Fibroblast of upper back skin (primary cell): ENCODE measurements around the gene KIN.
"Not testable (repeated sequence)": the region's sequence is repeated elsewhere in the genome, so short reads cannot be mapped to it uniquely, and the experiment has no call there.

Experiments used
- DNase-seq: peaks from one replicate; pipeline ENCODE4 v3.0.0-alpha.2; 2013

KIN gene

GRCh38 chr10:7718685-7719084 is 69.1 kb downstream of the KIN start:
- no peak for DNase-seq

GRCh38 chr10:7717767-7718166 is 70.0 kb downstream of the KIN start:
- DNase-seq, result no peak

GRCh38 chr10:7715515-7715914 is 72.3 kb downstream of the KIN start:
- DNase-seq, result no peak

- DNase-seq, result not testable (repeated sequence)
Measured at GRCh38 chr10:7711075-7711474, 76.7 kb downstream of the KIN start.

GRCh38 chr10:7710446-7710845 is 77.3 kb downstream of the KIN start:
- DNase-seq, result no peak

GRCh38 chr10:7708832-7709231 is 79.0 kb downstream of the KIN start:
- DNase-seq, result no peak

- DNase-seq, result no peak
Measured at GRCh38 chr10:7707858-7708622, 79.8 kb downstream of the KIN start.

DNA sequence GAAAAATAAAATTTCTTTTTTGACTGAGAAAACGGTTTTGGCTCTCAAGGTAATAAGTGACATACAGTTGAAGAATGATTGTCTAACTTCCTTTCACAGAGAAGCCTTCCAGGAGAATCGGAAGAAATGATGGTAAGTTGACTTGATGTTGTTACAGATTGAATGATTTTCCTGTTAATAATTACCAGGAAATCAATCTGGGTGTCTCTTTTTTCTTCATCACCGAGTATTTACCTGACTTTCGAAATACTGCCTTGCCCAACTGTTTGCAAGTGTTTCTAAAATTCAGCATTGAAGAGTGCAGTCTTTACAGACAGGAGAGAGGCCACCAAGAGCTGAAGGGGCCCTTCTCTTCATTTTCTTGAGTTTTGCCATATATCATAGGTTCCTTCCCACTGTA is 80.7 kb downstream of the KIN start:
- no peak for DNase-seq

DNA sequence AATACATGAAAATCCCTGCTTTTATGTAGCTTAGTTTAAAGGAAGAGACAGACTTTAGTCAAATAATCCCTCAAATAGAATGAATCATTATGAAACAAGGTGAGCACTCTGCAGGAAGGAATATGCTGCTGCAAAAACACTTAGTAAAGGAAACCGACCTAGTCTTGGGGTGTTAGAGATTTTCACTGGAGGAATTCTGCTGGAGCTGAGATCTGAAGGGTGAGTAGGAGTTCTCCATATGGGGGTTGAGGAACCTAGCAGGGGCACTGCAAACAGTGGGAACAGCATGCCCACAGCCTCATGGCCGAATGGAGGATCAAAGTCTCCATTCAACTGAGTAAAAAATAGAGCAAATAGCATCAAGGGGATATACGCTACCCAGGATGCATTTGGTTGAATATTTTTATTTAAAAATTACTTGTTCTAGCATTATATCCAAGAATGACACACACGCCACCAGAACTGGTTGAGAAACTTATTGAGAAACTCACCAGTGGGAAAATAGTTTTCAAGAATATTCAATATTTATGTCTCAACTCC is 81.2 kb downstream of the KIN start:
- DNase-seq, result no peak

- DNase-seq, result no peak
Measured at GRCh38 chr10:7705341-7705740, 82.5 kb downstream of the KIN start.

- no peak for DNase-seq
Measured at GRCh38 chr10:7704071-7705016, 83.4 kb downstream of the KIN start.

DNA sequence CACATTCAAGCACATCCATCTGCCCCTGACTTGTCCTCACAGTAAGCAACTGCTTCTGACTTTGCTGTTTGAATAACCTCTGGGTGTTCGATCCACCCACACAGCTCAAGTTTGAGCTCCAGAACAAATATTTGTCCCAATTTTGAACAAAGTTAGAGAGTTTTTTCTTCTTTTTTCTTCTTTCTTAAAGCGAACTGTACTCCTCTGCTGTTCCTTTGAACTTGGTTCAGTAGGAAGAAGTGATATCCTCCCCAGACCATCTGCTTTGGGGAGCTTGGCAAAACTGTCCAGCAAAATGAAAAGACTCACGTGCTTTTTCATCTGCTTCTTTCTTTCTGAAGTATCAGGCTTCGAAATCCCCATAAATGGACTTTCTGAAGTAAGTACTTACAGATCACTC is 84.7 kb downstream of the KIN start, which contains the start of gene ITIH2:
Gene ITIH2, plus strand, starts transcription at position 177 of the 400 bp plus-strand sequence. Its CDS starts 119 bp downstream, at position 296.
- DNase-seq, result no peak

DNA sequence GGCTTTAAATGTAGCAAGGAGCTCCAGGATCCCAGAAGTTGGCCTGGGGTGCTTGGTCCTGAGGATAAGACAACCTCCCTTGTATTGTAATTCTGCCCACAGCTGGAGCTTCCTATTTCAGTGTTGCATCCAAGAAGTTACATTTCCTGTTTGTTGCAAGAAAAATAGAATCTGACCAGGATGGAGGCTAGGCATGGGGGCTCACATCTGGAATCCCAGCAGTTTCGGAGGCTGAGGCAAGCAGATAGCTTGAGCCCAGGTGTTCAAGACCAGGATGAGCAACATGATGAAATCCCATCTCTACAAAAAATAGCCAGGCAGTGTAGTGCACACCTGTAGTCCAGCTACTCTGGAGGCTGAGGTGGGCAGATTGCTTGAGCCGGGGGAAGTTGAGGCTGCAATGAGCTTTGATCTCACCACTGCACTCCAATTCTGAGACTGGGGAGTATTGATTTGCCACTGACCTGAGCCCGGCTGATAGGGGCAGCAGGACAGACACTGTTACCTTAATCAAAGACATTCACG is 85.4 kb downstream of the KIN start:
- no peak for DNase-seq

DNA sequence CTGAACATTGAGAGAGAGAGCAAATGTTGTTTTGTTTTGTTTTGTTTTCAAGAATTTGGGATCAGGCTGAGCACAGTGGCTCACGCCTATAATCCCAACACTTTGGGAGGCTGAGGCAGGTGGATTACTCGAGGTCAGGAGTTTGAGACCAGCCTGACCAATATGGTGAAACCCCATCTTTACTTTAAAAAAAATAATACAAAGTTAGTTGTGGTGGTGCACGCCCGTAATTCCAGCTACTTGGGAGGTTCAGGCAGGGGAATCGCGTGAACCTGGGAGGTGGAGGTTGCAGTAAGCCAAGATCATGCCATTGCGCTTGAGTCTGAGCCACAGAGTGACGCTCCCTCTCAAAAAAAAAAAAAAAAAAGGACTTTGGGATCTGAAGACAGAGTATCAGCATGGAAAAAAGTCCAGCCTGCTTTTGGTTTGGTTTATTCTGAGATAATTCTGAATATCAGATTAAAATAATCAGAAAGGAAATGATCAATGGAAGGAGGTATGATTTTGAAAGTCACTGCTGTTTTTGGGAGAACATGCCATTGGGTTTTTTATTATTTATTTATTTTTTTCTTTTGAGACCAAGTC is 86.5 kb downstream of the KIN start:
- DNase-seq, result no peak
